GM04503 (cell line): Measurements from ENCODE around the gene ADTRP.

Experiments used
- DNase-seq: peaks from one replicate; pipeline ENCODE4 v3.0.0-alpha.2; 2012; ENCODE audit warnings: low read depth

The ADTRP gene

GRCh38 chr6:11722805-11723631 is 55.6 kb downstream of the ADTRP start:
- no peak for DNase-seq

DNA sequence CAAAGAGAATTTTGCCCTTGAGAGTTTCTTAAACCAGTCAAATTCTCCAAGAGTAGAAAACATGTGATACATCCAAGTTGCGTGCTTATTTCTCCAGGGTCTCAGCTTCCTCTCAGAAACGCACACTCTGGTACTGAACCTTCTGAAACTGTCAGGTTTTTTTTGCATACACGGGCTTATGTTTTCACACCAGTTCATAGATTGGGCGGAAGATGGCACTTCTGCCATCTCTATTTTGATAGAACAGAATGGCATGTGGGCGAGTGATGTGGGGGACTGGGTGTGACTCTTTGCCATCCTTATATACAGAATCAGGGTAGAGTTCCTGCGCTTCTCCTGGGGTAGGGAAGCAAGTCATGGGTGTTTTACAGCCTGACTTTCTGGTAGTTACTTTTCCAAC is 56.4 kb downstream of the ADTRP start:
- no peak for DNase-seq

DNA sequence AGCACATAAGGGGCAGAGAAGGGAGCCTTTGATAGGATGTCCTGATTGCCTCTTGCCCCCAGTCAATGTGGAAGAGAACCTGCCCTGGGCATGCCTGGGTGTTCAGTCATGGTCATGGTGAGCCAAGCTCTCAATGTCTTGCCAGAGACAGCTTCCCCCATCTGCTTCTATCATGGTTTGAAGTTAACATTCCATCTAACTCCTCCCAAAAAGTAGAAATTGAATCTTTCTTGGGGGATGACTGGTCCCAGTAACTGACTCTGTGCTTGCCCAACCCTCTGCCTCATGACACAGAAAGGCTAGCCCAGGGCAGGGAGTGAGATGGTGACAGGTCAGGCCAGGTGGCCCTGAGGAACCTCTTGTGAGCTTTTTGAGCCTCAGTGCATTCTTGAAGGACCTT is 60.1 kb downstream of the ADTRP start:
- no peak for DNase-seq

GRCh38 chr6:11718031-11718430 is 60.6 kb downstream of the ADTRP start:
- no peak for DNase-seq

DNA sequence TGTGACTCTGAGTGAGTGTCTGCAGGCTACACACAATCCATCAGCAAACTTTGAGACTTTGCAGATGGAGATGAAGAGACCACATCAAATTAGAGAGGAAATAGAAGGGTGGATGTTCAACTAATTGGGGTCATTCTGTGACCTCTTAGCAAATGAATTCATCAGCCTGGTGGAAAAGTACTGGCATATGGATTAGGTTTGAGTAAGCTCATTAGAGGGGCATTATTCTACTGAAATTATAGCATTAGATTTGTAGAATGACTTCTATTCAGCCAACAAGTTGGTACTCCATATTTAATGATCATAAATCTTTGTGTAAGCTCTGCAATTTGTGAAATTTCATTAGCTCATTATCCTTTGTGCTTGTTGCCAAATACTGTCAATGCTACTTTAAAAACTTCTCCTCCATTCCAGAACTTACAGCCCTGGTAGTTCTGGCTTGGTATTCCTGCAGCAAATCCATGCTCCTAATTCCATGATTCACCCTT is 63.8 kb downstream of the ADTRP start:
- DNase-seq = no peak

DNA sequence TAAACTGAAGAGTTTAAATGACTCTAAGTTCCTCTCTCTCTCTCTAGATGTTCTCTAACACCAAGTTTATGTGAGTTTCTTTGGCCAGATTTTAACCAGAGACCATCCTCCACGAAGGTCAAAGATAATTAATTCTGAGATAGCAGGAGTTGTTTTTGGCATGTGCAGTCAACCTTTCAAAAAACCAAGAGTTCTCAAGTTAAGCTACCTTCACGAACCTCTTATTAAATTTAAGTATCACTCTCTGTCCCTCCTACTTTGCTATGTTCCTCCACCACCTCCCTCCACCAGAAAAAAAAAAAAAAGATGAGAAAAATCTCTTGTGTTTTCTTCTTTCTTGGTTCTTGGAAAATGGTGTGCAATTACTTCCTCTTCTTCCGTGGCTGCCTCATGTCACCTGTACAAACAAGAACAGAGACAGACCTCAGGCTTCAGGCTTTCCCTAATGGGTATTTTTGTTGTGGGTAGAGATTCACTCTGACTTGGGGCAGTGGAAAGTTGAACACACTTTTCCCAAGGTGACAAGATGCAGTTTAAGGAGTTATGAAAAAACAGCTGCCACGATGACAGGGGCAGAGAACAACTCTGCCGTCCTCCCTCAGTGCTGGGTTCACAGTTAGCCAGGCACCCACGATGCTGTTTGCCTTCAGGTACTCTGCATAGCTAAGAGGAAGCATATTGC is 64.3 kb downstream of the ADTRP start:
- no peak for DNase-seq

GRCh38 chr6:11712760-11713159 is 65.8 kb downstream of the ADTRP start:
- no peak for DNase-seq

DNA sequence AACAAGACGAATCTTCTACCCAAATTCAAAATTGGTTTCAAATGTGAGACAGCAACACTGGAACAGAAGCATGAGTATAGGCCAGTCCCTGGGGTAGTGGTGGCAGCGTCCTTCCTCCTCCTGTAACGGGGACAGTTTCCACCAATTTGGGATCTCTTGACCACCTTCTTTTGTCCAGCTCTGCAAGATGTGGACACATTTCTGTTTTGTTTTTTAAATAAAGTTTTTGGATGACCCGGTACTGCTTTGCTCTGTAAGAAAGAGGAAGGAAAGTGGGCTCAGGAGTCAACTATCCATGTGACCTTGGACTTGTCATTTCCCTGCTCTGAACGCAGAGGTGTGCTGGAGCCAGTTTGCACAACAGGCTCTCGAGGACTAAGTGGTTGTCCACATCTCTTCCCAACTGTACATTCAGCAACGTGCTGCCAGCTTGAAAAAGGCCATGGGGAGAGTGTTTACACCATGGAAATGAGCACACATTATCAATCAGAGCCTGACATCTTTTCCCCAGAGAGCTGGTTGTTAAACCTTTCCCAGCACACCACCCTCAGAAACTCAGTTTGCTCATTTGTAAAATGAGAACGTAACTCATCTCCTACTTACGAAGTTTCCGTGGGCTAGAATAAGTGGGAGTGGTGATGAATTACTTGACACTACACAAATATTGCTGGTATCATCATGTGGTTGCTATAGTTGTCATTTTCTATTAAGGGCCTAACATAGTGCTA is 66.5 kb downstream of the ADTRP start:
- DNase-seq = no peak

GRCh38 chr6:11711003-11711983 is 67.3 kb downstream of the ADTRP start:
- no peak for DNase-seq

- DNase-seq = no peak
Measured at GRCh38 chr6:11710311-11710761, 68.3 kb downstream of the ADTRP start.

GRCh38 chr6:11706171-11706570 is 72.4 kb downstream of the ADTRP start:
- no peak for DNase-seq

DNA sequence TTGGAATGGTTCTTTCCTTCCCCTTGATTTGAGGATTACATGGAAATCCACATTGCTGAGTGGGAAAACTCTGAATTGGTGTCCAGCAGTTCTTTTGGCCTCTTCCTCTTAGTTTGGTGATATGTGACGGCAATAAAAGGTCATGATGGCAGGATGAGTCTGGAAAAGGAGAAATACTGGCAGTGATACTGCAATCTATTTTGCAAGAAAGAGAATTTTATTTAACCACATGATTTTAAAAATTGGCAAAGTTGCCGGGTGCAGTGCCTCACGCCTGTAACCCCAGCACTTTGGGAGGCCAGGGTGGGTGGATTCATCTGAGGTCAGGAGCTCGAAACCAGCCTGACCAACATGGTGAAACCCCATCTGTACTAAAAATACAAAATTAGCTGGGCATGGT is 73.1 kb downstream of the ADTRP start:
- DNase-seq = no peak

DNA sequence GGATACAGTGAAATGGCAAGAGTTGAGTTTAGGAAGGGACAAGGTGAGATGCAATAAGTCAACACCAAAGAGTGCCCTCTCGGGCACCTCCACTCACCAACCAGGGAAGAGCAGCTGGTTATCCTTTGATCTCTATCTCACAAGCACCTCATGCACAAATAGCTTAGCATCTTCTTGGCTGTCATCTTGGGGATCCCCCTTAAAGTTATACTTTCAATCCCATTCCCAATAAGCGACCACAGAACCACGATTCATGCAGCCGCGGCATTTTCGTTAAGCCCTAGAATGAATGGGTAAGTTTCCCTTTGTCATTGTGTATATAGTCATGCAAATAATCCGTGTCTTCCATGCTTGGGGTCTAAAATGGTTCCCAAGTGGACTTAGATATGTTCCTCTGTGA is 73.5 kb downstream of the ADTRP start:
- no peak for DNase-seq

DNA sequence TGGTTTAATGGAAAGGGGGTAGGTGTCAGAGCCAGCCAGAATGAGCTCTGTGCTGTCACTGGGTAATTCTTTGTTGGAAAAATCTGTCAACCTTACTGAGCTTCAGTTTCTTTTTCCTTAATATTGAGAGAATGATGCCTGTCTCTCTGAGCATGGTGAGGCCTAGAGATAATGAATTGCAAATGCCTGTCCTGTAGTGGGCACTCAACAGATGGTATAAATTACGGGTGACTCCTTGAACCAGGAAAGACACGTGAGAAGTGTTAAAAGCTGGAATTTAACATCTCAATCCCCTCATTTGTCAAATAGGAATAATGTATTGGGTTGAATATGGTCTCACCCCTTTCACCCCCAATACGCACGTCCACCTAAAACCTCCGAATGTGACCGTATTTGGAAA is 74.9 kb downstream of the ADTRP start:
- no peak for DNase-seq

DNA sequence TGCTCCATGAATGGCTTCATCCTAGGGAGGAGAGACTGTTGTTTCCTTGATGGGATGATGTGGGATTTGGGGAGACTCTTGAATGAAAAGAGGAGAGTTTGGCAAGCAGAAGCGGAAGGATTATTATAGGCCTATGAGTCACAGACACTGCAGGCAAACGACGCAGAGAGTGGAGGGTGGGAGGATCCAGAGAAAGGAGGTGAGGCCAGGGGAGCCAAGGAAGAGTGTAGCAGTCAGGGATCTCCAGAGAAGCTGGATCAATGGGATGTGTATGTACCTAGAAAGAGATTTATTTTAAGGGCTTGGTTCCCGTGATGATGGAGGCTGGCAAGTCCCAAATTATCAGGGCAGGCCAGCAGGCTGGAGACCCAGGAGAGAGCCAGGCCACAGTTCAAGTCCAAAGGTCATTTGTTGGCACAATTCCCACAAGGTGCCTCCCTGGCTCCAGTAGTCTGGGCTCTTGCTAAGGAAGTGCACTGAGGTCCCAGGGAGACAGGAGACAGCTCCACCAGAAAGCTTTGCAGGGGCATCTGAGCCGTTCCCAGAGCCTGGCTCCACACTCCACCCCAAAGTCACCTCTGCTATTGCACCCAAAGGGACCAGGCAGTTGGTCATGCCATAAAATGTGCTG is 76.0 kb downstream of the ADTRP start:
- no peak for DNase-seq

GRCh38 chr6:11702089-11702488 is 76.5 kb downstream of the ADTRP start:
- no peak for DNase-seq

- DNase-seq = no peak
Measured at GRCh38 chr6:11701573-11701972, 77.0 kb downstream of the ADTRP start.

- DNase-seq = no peak
Measured at GRCh38 chr6:11700118-11700718, 78.4 kb downstream of the ADTRP start.

DNA sequence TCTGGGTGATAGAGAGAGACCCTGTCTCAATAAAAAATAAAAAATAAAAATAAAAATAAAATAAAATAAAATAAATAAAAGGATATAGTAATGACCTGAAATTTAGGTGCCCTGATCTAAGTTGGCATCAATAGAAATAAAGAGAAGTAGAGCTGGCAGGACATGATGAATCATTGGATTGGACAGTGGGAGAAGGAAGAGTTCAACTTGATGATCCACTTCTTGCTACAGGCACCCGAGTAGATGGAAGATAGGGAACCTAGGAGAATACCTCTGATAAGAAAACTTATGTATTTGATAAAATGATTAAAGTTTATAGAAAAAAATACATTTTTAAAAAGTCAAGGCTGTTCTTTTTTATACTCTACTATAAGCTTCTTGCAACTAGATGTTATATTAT is 79.0 kb downstream of the ADTRP start:
- DNase-seq = no peak
